Activated naive CD8-positive, alpha-beta T cell treated with anti-CD3 and anti-CD28 coated beads, Interleukin-2, amount 10 ng/mL, durations not matched to agents 7 days and 5 days (primary cell): ENCODE results near the gene GNAI2. TPM values are rescaled to one million over a fixed set of nuclear protein-coding genes. Genes with fewer than 3 reads are reported as not detected.
A peak's percentile ranks its signal among the peaks of the same experiment; 100 is the strongest.
"Not testable (repeated sequence)": the region's sequence is repeated elsewhere in the genome, so short reads cannot be mapped to it uniquely, and the experiment has no call there.

Experiments used
- ATAC-seq: fragments of 150-1000 bp; cut with Tn5 transposase; one replicate; pipeline ENCODE4 v1.10.0; 2021; ENCODE audit warnings: low read depth, moderate library complexity
- POLR2A ChIA-PET: fragments of 350-600 bp; sonication (Branson Sonifier 250); formaldehyde crosslinking; loops from one replicate; lab custom pipeline; 2021; ENCODE audit warnings: antibody characterized with exemption; lab: Charles Lee
- DNase-seq: peaks from one replicate; pipeline ENCODE4 v3.0.0; 2021
- H3K27ac Mint-ChIP-seq: one replicate; pipeline ENCODE4 v1.8.0; 2022; ENCODE audit warnings: mild to moderate bottlenecking, mixed read lengths
- H3K27me3 Mint-ChIP-seq: one replicate; pipeline ENCODE4 v1.8.0; 2022; ENCODE audit warnings: mild to moderate bottlenecking, moderate library complexity, mixed read lengths
- H3K36me3 Mint-ChIP-seq: one replicate; pipeline ENCODE4 v1.8.0; 2021; ENCODE audit warnings: mild to moderate bottlenecking, mixed read lengths
- H3K4me1 Mint-ChIP-seq: one replicate; pipeline ENCODE4 v1.8.0; 2021; ENCODE audit warnings: mixed read lengths
- H3K4me3 Mint-ChIP-seq: one replicate; pipeline ENCODE4 v1.8.0; 2022; ENCODE audit warnings: mild to moderate bottlenecking, moderate library complexity, mixed read lengths
- H3K9me3 Mint-ChIP-seq: one replicate; pipeline ENCODE4 v1.8.0; 2021; ENCODE audit warnings: mixed read lengths
- total RNA-seq, 2 experiments: library from RNA; stranded (reverse); gene quantifications; one replicate each; pipeline ENCODE4 v1.2.3, GENCODE V29; 2021

The GNAI2 gene
- total RNA-seq, 2 experiments from 2014 or later = 435 to 448 TPM

DNA sequence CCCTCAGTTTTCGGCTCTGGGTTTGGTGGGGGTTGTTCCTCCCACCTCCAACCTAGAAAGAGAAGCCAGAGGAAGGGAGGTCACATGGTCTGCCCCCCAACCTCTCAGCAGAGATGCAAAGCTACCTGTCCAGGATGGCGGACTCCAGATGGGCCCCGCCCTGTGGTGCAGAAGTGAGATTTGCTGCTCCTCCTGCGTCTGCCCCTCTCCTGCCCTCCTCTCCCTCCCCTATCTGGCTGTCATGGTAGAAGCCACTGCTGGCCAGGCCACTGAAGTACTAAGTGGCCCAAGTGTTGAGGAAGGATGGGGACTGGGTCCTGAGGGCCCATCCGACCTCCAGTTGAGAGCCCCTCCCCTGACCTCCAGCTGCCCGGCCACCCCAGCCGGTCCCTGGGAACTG lies 30.8 kb downstream of the GNAI2 start:
- ATAC-seq = no peak

DNA sequence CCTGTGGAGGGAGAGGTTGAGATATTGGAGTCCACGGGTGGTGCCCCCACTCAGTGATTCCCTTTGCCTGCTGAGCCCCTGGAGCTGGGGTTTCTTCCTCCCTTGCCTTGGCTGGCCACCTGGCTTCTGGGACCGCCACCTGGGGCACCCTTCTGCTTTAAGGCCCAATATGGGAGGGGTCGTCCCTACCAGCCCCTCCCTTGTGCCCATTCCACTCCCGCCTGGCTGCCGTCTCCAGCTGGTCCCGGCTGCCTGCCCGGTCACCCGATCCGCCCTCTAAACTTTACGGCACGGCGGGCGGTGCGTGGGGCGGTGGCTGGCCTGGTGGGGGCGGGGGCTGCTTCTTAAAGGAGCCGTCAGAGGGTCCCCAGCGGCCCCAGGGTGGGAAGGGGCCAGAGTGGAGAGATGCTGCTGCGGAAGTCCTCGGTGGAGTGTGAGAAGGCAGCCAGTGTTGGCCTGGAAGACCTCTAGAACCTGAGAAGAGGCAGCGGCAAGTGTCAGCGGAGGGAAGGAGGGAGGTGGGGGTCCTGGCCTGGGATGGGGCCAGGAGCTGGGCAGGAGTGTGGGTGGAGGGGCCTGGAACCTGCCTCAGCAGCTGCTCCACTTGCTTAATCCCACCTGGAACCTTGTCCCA lies 31.4 kb downstream of the GNAI2 start:
- Mint-ChIP-seq H3K4me3 (no peak overlapping the region), H3K36me3 (no peaks in the 10 kb centered on the region), H3K27me3 (peaks cover 11% of the 10 kb centered on the region), H3K9me3 (no peaks in the 10 kb centered on the region), H3K4me1 (peaks cover 6% of the 10 kb centered on the region), H3K27ac (no peak overlapping the region)
- DNase-seq (no peak), ATAC-seq (no peak)
- POLR2A ChIA-PET = interaction anchor here (1.0 to 1.7 kb wide), 2 partner anchors 13 to 32 kb away, joined by 4 read pairs; partner anchors contain the start of gene GNAI2

More for the DNA sequence above, 30.8 kb downstream of the GNAI2 start:
- POLR2A ChIA-PET = interaction anchor here (1.0 to 1.7 kb wide), 2 partner anchors 12 to 31 kb away, joined by 4 read pairs; partner anchors contain the start of gene GNAI2
- H3K27ac Mint-ChIP-seq = no peak overlapping the region
- no peak overlapping the region for H3K4me3 Mint-ChIP-seq
- no peaks in the 10 kb centered on the region for H3K9me3 Mint-ChIP-seq
- peaks cover 11% of the 10 kb centered on the region for H3K27me3 Mint-ChIP-seq
- no peaks in the 10 kb centered on the region for H3K36me3 Mint-ChIP-seq
- H3K4me1 Mint-ChIP-seq = peaks cover 4% of the 10 kb centered on the region
- no peak for DNase-seq

DNA sequence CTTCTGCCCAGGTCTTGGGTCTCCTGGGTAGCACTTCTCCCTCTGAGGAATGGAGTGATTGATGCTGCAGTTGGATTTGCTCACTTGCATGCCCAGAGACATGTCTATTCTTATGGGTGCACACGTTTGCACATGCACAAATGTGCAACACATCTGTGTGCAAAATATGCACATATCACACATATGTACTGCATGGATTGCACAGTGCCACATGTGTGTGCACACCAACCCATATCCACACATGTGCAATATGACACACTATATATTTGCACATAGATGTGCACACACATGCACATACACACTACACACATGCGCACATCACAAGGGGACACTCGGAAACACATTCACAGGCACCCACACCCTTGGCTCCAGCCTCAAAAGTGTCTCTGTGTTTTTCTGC lies 32.3 kb downstream of the GNAI2 start:
- no peak for DNase-seq
- Mint-ChIP-seq H3K36me3 (no peaks in the 10 kb centered on the region), H3K27me3 (peaks cover 15% of the 10 kb centered on the region), H3K27ac (no peak overlapping the region), H3K4me1 (peaks cover 11% of the 10 kb centered on the region), H3K9me3 (no peaks in the 10 kb centered on the region), H3K4me3 (no peak overlapping the region)
- ATAC-seq = no peak
- POLR2A ChIA-PET = no interaction called here

DNA sequence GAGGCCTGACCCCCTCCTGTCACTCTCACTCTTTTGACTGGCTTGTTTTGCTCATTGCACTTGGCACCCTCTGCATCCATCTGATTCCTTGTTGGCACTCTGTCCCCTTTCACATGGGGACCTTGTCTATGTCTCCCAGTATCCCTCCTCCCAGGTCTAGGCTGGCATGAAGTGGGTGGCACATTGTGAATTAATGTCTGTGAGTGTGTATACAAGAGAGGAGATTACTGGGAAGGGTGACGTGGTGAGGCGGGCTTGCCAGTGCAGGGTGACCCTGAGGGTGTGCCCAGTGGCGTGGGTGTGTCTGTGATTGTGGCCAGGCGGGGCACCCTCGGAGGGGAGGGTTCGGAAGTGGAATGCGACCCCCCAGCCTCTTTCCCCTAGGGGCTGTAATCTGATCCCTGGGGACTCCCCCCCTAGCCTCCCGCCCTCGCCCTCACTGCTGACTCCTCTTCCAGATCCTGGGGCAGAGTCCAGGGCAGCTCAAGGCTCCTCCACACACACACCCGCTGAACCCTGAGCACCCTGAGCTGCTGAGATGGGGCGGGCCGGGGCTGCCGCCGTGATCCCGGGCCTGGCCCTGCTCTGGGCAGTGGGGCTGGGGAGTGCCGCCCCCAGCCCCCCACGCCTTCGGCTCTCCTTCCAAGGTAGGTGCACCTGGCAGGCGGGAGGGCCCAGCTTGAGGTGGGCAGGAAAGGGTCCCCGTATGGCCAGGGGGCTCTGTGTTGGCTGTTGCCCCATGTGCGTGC lies 32.9 kb downstream of the GNAI2 start, which contains the start of gene SEMA3B:
SEMA3B (plus strand) TSS at position 445 of the 749 bp plus-strand sequence; CDS start at position 539, 94 bp downstream.
- DNase-seq = no peak
- Mint-ChIP-seq H3K27ac (no peak within 1 kb of the TSS), H3K36me3 (no peaks in the 10 kb centered on the region), H3K4me3 (no peak within 1 kb of the TSS), H3K4me1 (peaks cover 12% of the 10 kb centered on the region), H3K9me3 (no peaks in the 10 kb centered on the region), H3K27me3 (peaks cover 15% of the 10 kb centered on the region)
- POLR2A ChIA-PET = interaction anchor here (0.6 kb wide), 1 partner anchor 78 kb away, joined by 3 read pairs; no protein-coding TSS in a partner anchor
- ATAC-seq = no peak

DNA sequence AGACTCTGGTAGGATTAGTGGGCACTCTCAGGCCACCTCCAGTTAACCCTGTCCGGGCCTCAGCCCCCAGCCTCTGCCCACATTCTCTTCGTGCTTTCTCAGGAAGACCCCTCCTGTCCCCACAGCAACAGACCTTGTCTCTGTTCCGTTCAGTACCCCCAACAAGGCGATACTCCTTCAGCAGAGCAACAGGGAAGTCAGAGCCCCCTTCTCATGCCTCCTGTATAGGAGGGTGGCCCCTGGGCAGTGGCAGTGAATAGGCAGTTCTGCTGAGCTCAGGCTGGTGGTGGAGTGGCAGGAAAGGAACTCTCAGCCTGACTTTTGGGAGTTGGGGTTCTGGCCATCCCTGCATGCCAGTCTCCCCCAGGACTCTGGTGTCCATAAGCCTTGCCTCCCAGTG lies 33.5 kb downstream of the GNAI2 start:
- H3K27me3 Mint-ChIP-seq = peaks cover 20% of the 10 kb centered on the region
- ATAC-seq (no peak), DNase-seq (no peak)
- POLR2A ChIA-PET = interaction anchor here (0.6 kb wide), 1 partner anchor 79 kb away, joined by 3 read pairs; no protein-coding TSS in a partner anchor
- H3K9me3 Mint-ChIP-seq = no peaks in the 10 kb centered on the region
- no peak overlapping the region for H3K4me3 Mint-ChIP-seq
- peaks cover 16% of the 10 kb centered on the region for H3K4me1 Mint-ChIP-seq
- no peaks in the 10 kb centered on the region for H3K36me3 Mint-ChIP-seq
- H3K27ac Mint-ChIP-seq = no peak overlapping the region

DNA sequence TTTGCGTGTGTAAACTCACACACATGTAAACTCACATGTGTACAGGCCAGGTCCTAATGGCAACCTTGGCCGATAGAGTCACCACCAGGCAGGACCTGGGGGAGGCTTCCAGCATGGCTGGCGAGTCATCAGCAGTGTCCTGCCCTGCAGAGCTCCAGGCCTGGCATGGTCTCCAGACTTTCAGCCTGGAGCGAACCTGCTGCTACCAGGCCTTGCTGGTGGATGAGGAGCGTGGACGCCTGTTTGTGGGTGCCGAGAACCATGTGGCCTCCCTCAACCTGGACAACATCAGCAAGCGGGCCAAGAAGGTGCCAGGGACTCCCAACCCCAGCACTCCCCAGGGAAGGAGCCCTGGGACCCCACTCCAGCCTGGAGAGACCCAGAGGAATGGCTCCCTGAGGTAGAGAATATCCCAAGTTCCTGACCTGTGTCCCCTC lies 34.0 kb downstream of the GNAI2 start:
- DNase-seq (no peak), ATAC-seq (no peak)
- POLR2A ChIA-PET = no interaction called here
- Mint-ChIP-seq H3K9me3 (no peaks in the 10 kb centered on the region), H3K4me1 (peaks cover 18% of the 10 kb centered on the region), H3K27me3 (peaks cover 24% of the 10 kb centered on the region), H3K4me3 (no peak overlapping the region), H3K27ac (no peak overlapping the region), H3K36me3 (no peaks in the 10 kb centered on the region)

DNA sequence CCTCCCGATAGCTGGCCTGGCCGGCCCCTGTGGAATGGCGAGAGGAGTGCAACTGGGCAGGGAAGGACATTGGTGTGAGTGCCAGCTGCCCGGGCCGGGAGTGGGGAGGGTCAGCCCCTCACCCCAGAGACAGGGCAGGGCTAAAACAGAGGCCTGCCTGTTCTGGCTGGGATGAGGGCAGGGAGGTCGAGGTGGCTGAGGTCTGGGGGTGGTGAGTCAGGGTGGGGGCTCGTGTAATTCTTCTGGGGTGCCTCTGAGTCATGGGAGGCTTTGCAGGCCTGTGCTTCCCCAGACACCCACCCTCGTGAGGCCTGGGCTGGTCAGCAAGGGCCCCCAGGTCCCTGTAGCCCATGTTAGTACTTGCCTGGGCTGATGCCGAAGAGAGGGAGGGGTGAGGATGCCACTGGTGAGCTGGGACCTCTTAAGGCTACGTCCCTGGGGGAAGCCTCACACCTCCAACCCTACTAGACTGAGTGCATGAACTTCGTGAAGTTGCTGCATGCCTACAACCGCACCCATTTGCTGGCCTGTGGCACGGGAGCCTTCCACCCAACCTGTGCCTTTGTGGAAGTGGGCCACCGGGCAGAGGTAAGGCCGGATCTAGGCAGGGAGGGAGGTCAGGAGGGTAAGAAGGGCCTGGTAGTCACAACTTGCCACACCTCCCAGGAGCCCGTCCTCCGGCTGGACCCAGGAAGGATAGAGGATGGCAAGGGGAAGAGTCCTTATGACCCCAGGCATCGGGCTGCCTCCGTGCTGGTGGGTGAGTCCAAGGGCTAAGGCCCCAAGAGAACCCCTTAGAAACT lies 34.6 kb downstream of the GNAI2 start:
- Mint-ChIP-seq H3K36me3 (no peaks in the 10 kb centered on the region), H3K27ac (no peak overlapping the region), H3K4me1 (peaks cover 20% of the 10 kb centered on the region), H3K9me3 (no peaks in the 10 kb centered on the region), H3K27me3 (peaks cover 30% of the 10 kb centered on the region), H3K4me3 (no peak overlapping the region)
- no peak for DNase-seq
- POLR2A ChIA-PET = interaction anchor here (1.6 to 2.3 kb wide), 2 partner anchors 24 to 43 kb away, joined by 5 to 8 read pairs; no protein-coding TSS in a partner anchor
- ATAC-seq = no peak

DNA sequence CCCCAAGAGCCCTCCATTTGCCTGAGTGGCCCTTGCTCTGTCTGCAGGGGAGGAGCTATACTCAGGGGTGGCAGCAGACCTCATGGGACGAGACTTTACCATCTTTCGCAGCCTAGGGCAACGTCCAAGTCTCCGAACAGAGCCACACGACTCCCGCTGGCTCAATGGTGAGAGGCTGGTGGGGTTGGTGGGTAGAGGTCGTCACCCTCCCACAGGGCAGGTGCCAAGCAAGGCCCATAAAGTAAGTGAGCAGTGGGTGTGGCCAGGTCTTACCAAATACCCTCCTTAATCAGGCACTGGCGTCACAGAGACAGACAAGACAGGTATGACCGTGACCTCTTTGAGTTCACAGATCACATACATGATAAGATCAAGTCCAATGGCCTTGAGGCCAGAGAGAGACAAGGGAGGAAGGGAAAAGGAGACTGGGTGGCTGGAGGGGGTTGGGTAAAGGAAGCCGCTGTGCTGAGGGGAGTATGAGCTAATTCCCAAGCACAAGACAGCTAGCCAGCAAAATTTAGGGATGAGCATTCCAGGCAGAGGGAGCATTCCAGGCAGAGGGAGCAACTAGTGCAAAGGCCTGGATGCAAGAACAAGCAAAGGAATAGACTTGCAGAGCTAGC lies 35.4 kb downstream of the GNAI2 start:
- POLR2A ChIA-PET = interaction anchor here (1.6 to 2.3 kb wide), 2 partner anchors 25 to 44 kb away, joined by 5 to 8 read pairs; no protein-coding TSS in a partner anchor
- ATAC-seq = no peak

DNA sequence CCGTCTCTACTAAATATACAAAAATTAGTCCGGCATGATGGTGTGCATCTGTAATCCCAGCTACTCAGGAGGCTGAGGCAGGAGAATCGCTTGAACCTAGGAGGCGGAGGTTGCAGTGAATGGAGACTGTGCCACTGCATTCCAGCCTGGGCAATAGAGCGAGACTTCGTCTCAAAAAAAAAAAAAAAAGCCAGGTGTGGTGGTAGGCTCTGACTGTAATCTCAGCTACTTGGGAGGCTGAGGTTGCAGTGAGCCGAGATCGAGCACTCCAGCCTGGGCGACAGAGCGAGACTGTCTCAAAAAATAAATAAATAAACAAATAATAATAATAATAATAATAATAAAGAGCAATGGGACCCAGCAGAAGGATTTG lies 36.5 kb downstream of the GNAI2 start:
- peaks cover 39% of the 10 kb centered on the region for H3K27me3 Mint-ChIP-seq
- not testable (repeated sequence) for H3K9me3 Mint-ChIP-seq, H3K4me3 Mint-ChIP-seq, DNase-seq, H3K27ac Mint-ChIP-seq, ATAC-seq, H3K36me3 Mint-ChIP-seq
- peaks cover 25% of the 10 kb centered on the region for H3K4me1 Mint-ChIP-seq
- POLR2A ChIA-PET = interaction anchor here (0.6 to 2.3 kb wide), 2 partner anchors 30 to 45 kb away, joined by 3 to 8 read pairs; no protein-coding TSS in a partner anchor

More for the DNA sequence above, 35.4 kb downstream of the GNAI2 start:
- Mint-ChIP-seq H3K4me3 (no peak overlapping the region), H3K4me1 (peaks cover 25% of the 10 kb centered on the region), H3K36me3 (no peaks in the 10 kb centered on the region), H3K27me3 (peaks cover 37% of the 10 kb centered on the region), H3K27ac (peak overlapping the region; percentile 41), H3K9me3 (no peaks in the 10 kb centered on the region)
- no peak for DNase-seq

DNA sequence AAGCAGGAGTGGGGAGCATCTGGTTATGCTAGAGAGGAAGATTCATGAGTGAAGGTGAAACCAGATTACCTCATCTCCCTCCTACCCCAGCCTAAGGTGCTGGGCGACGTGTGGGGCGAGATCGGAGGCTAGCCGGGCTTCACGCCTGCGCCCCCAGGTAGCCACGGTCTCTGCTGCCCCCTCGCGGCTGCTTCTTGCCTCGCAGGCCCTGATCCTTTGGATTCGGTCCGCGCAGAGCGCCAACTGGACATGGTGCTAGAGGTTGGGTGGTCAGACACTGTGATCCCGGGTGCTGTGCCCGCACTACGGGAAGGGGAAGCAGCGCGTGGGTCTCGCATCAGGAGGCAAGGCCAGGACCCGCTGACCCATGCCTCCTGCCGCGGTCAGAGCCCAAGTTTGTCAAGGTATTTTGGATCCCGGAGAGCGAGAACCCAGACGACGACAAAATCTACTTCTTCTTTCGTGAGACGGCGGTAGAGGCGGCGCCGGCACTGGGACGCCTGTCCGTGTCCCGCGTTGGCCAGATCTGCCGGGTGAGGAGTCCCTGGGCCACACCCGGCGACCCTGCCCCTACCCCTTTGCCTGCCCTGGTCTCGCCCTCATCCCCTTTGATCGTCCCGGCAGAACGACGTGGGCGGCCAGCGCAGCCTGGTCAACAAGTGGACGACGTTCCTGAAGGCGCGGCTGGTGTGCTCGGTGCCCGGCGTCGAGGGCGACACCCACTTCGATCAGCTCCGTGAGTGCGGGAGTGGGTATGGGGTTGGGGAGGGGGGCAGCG lies 37.1 kb downstream of the GNAI2 start:
- peak overlapping the region; percentile 70 for H3K4me3 Mint-ChIP-seq
- no peaks in the 10 kb centered on the region for H3K36me3 Mint-ChIP-seq
- H3K4me1 Mint-ChIP-seq = peaks cover 25% of the 10 kb centered on the region
- no peak overlapping the region for H3K27ac Mint-ChIP-seq
- ATAC-seq (peak; percentile 87), DNase-seq (peak; percentile 95)
- POLR2A ChIA-PET = interaction anchor here (0.6 kb wide), 1 partner anchor 30 kb away, joined by 3 read pairs; no protein-coding TSS in a partner anchor
- peaks cover 41% of the 10 kb centered on the region for H3K27me3 Mint-ChIP-seq
- no peaks in the 10 kb centered on the region for H3K9me3 Mint-ChIP-seq

DNA sequence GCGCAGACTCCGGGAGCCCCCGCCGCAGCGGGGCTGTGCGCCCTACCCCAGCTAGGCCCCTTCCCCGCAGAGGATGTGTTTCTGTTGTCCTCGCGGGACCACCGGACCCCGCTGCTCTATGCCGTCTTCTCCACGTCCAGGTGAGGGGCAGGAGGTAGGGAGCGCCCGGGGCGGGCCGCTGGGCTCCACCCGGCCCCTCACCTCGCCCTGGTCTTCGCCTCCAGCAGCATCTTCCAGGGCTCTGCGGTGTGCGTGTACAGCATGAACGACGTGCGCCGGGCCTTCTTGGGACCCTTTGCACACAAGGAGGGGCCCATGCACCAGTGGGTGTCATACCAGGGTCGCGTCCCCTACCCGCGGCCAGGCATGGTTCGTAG lies 37.7 kb downstream of the GNAI2 start:
- Mint-ChIP-seq H3K4me3 (no peak overlapping the region), H3K27me3 (peaks cover 40% of the 10 kb centered on the region), H3K27ac (no peak overlapping the region), H3K9me3 (no peaks in the 10 kb centered on the region), H3K4me1 (peaks cover 25% of the 10 kb centered on the region), H3K36me3 (no peaks in the 10 kb centered on the region)
- POLR2A ChIA-PET = no interaction called here
- no peak for DNase-seq
- ATAC-seq = no peak
